ENCODE data around the gene ARL15.

DNA sequence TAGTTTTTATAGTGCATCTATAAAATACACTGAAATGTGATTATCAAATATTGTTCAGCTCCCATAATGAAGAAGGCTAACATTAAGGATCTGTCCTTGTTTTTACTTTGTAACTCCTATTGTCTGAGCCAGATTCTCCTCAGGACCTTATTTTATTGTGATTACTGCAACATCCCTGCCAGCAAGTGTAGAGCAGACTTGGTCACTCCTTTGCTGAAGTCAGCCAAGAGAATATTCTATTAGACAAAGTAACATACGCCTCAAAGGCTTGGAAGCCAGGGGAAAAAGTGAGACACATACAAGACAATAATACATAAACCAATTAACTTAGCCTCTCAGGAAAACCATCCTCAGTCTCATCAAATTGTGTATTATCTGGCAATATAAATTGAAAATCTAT, 269.6 kb downstream of the ARL15 start:
- TF ChIP-seq, protein P1, sequence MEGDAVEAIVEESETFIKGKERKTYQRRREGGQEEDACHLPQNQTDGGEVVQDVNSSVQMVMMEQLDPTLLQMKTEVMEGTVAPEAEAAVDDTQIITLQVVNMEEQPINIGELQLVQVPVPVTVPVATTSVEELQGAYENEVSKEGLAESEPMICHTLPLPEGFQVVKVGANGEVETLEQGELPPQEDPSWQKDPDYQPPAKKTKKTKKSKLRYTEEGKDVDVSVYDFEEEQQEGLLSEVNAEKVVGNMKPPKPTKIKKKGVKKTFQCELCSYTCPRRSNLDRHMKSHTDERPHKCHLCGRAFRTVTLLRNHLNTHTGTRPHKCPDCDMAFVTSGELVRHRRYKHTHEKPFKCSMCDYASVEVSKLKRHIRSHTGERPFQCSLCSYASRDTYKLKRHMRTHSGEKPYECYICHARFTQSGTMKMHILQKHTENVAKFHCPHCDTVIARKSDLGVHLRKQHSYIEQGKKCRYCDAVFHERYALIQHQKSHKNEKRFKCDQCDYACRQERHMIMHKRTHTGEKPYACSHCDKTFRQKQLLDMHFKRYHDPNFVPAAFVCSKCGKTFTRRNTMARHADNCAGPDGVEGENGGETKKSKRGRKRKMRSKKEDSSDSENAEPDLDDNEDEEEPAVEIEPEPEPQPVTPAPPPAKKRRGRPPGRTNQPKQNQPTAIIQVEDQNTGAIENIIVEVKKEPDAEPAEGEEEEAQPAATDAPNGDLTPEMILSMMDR (conservative IDR thresholded peaks at IDR 0.05; ENCODE audit: low read depth, low read length), result no peak
- no peak for TF ChIP-seq EZH2 (IDR thresholded peaks at IDR 0.05; ENCODE audit: borderline replicate concordance, low read depth, low read length, poor library complexity, severe bottlenecking)
